Keratinocyte (primary cell): ENCODE results near the gene VKORC1.

Source experiments
- EZH2 ChIP-seq: IDR thresholded peaks from one replicate; pipeline ENCODE4 v1.6.1; 2012; ENCODE audit warnings: inconsistent platforms, mild to moderate bottlenecking, low read length, moderate library complexity
- TF ChIP-seq, protein P1 (sequence below), 3 experiments: IDR thresholded peaks in 1 of 3; conservative IDR thresholded peaks in 1 of 3; optimal IDR thresholded peaks in 1 of 3; 2 replicates in 2 of 3; 3 replicates in 1 of 3; pipeline versions ENCODE3 to v1.5.1; 2011; ENCODE audit warnings: low read length in 3 of 3, mild to moderate bottlenecking in 3 of 3, moderate library complexity in 2 of 3, control low read depth in 1 of 3, inconsistent platforms in 1 of 3; ENCODE audit not compliant: insufficient read depth in 2 of 3; ENCODE audit errors: extremely low read depth in 1 of 3

DNA sequence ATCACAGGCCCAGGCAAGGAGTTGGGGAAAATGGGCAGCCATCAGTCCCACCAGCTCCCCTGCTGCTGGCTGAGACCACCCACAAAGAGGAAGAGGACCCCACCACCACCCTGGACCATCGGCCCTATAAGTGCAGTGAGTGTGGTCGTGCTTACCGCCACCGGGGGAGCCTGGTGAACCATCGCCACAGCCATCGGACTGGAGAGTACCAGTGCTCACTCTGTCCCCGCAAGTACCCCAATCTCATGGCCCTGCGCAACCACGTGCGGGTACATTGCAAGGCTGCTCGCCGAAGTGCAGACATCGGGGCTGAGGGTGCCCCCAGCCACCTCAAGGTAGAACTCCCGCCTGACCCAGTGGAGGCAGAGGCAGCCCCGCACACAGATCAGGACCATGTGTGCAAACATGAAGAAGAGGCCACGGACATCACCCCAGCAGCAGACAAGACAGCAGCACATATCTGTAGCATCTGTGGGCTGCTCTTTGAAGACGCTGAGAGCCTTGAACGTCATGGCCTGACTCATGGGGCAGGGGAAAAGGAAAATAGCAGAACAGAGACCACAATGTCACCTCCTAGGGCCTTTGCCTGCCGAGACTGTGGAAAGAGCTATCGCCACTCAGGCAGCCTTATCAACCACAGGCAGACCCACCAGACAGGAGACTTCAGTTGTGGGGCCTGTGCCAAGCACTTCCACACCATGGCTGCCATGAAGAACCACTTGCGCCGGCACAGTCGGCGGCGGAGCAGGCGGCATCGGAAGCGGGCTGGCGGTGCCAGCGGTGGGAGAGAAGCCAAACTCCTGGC, 16.8 kb downstream of the VKORC1 start:
- TF ChIP-seq, protein P1, sequence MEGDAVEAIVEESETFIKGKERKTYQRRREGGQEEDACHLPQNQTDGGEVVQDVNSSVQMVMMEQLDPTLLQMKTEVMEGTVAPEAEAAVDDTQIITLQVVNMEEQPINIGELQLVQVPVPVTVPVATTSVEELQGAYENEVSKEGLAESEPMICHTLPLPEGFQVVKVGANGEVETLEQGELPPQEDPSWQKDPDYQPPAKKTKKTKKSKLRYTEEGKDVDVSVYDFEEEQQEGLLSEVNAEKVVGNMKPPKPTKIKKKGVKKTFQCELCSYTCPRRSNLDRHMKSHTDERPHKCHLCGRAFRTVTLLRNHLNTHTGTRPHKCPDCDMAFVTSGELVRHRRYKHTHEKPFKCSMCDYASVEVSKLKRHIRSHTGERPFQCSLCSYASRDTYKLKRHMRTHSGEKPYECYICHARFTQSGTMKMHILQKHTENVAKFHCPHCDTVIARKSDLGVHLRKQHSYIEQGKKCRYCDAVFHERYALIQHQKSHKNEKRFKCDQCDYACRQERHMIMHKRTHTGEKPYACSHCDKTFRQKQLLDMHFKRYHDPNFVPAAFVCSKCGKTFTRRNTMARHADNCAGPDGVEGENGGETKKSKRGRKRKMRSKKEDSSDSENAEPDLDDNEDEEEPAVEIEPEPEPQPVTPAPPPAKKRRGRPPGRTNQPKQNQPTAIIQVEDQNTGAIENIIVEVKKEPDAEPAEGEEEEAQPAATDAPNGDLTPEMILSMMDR (optimal IDR thresholded peaks at IDR 0.05 in 1 of 3, IDR thresholded peaks at IDR 0.05 in 1 of 3, conservative IDR thresholded peaks at IDR 0.05 in 1 of 3; ENCODE audit: extremely low read depth in 1 of 3, insufficient read depth in 2 of 3, low read length in 3 of 3): no peak
- TF ChIP-seq EZH2: no peak
